Gastrocnemius medialis (tissue), 4 donors: ENCODE results near the gene ARL4D.

Experiments used
- POLR2A ChIP-seq, 2 donors: fragments of 450-650 bp; IDR thresholded peaks; one replicate each; pipeline ENCODE4 v1.6.1; 2017; ENCODE audit warnings: antibody characterized with exemption in 2 of 2, mild to moderate bottlenecking in 2 of 2, moderate library complexity in 2 of 2
- TF ChIP-seq, protein P1 (sequence below), 5 experiments: fragments of 450-650 bp in 3 of 5; fragments of 200-600 bp in 2 of 5; sonication (generic) in 2 of 5; IDR thresholded peaks in 4 of 5; conservative IDR thresholded peaks in 1 of 5; 1 replicate in 4 of 5; 2 replicates in 1 of 5; pipeline ENCODE4 v1.5.1; 2016 to 2019; ENCODE audit warnings: antibody characterized with exemption in 5 of 5, mild to moderate bottlenecking in 3 of 5, moderate library complexity in 3 of 5

DNA sequence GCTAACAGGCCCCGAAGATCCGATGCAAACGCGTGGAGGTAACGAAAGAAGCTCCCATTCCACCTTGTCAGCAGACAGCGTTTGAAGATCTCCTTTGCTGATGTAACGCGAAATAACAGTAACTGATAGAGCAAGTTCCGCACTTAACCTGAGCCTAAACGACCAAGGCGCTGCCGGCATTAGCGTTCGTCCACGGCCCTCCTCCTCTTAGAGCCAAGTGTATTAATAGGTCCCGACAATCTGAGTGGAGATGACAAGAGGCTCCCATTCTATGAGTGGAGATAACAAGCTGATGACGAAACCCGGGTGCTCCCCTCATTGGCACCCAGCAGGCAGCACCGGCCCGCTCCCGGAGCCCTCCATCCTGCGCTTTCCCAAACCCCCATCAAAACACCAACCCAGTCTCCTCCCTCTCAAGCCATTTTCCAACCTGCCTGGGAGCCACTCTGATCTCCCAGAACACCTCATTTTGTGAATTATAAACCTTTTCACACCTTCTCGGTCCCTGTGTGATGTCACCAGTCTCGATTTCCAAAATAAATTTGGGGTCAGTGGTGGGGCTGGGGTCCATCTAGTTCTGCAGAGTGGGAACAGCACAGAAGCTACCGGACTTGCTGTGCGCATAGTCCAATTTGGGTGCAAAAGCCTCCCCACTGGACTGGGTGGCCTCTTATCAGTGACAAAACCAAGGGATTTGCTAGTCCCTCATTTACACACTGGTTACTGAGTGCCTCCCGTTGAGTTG is 35.4 kb upstream of the ARL4D start:
- TF ChIP-seq, protein P1, sequence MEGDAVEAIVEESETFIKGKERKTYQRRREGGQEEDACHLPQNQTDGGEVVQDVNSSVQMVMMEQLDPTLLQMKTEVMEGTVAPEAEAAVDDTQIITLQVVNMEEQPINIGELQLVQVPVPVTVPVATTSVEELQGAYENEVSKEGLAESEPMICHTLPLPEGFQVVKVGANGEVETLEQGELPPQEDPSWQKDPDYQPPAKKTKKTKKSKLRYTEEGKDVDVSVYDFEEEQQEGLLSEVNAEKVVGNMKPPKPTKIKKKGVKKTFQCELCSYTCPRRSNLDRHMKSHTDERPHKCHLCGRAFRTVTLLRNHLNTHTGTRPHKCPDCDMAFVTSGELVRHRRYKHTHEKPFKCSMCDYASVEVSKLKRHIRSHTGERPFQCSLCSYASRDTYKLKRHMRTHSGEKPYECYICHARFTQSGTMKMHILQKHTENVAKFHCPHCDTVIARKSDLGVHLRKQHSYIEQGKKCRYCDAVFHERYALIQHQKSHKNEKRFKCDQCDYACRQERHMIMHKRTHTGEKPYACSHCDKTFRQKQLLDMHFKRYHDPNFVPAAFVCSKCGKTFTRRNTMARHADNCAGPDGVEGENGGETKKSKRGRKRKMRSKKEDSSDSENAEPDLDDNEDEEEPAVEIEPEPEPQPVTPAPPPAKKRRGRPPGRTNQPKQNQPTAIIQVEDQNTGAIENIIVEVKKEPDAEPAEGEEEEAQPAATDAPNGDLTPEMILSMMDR (IDR thresholded peaks at IDR 0.05 in 4 of 5, conservative IDR thresholded peaks at IDR 0.05 in 1 of 5), result no peak
- TF ChIP-seq POLR2A (IDR thresholded peaks at IDR 0.05), result no peak
